Fibroblast of lung (primary cell): ENCODE measurements around the gene HLA-DQA2. TPM values are rescaled to one million over a fixed set of nuclear protein-coding genes. Genes with fewer than 3 reads are reported as not detected.

Source experiments
- DNase-seq, 2 donors: peaks; one replicate each; pipeline versions ENCODE4 v3.0.0 to v3.0.0-alpha.2; 2010; ENCODE audit warnings: low read depth in 2 of 2
- H2AFZ ChIP-seq: 2 replicates; pipeline ENCODE4 v1.5.1; 2012; ENCODE audit warnings: low read length, control low read depth, inconsistent platforms
- H3K27ac ChIP-seq: 2 replicates; pipeline ENCODE4 v1.5.1; 2011; ENCODE audit warnings: low read length, control low read depth; ENCODE audit not compliant: insufficient read depth
- H3K27me3 ChIP-seq: 2 replicates; pipeline ENCODE4 v1.5.1; 2011; ENCODE audit warnings: mild to moderate bottlenecking, low read length; ENCODE audit not compliant: control insufficient read depth, insufficient read depth
- H3K36me3 ChIP-seq: 2 replicates; pipeline ENCODE4 v1.5.1; 2011; ENCODE audit warnings: low read length; ENCODE audit not compliant: control insufficient read depth, insufficient read depth
- H3K4me1 ChIP-seq: 2 replicates; pipeline ENCODE4 v1.5.1; 2011; ENCODE audit warnings: low read length; ENCODE audit not compliant: control insufficient read depth, insufficient read depth; ENCODE audit errors: extremely low read depth
- H3K4me2 ChIP-seq: 2 replicates; pipeline ENCODE4 v1.5.1; 2011; ENCODE audit warnings: low read length, control low read depth; ENCODE audit not compliant: insufficient read depth; ENCODE audit errors: extremely low read depth
- H3K4me3 ChIP-seq, 4 experiments: fragments of 200-600 bp in 1 of 4; sonication (generic) in 1 of 4; replicated peaks in 1 of 4; 2 replicates each; pipeline ENCODE4 v1.5.1; 2011 to 2016; ENCODE audit warnings: low read length in 4 of 4, low read depth in 3 of 4, mild to moderate bottlenecking in 3 of 4, control low read depth in 2 of 4, inconsistent platforms in 1 of 4, mixed read lengths in 1 of 4; ENCODE audit not compliant: insufficient read depth in 1 of 4; ENCODE audit errors: control extremely low read depth in 1 of 4
- H3K79me2 ChIP-seq: 2 replicates; pipeline ENCODE4 v1.5.1; 2012; ENCODE audit warnings: mild to moderate bottlenecking, low read length, inconsistent platforms; ENCODE audit not compliant: control insufficient read depth, insufficient read depth
- H3K9ac ChIP-seq: 2 replicates; pipeline ENCODE4 v1.5.1; 2011; ENCODE audit warnings: mild to moderate bottlenecking, low read length, control low read depth; ENCODE audit not compliant: insufficient read depth
- H3K9me3 ChIP-seq: 2 replicates; pipeline ENCODE4 v1.5.1; 2012; ENCODE audit warnings: low read depth, low read length; ENCODE audit not compliant: control insufficient read depth, insufficient read depth
- H4K20me1 ChIP-seq: 2 replicates; pipeline ENCODE4 v1.5.1; 2011; ENCODE audit warnings: low read length; ENCODE audit not compliant: control insufficient read depth, insufficient read depth; ENCODE audit errors: extremely low read depth
- EZH2 ChIP-seq: IDR thresholded peaks from 2 replicates; pipeline ENCODE4 v1.5.1; 2012; ENCODE audit warnings: low read length, control low read depth, mild to moderate bottlenecking; ENCODE audit errors: missing control alignments
- polyA minus RNA-seq: library from RNA; depleted of rRNA, polyadenylated mRNA; stranded (reverse); fragments of >200 nt; gene quantifications from 2 replicates; pipeline ENCODE4 v1.2.3, GENCODE V29; 2011; ENCODE audit warnings: low replicate concordance
- polyA plus RNA-seq, 2 donors: library from polyadenylated mRNA; depleted of rRNA in 1 of 2; stranded (reverse) in 1 of 2; unstranded in 1 of 2; fragments of >200 nt; gene quantifications; 2 replicates each; pipeline ENCODE4 v1.2.1, GENCODE V29; 2011 to 2012; ENCODE audit warnings: missing spikeins in 1 of 2
- total RNA-seq: library from RNA; depleted of rRNA; stranded (reverse); fragments of >200 nt; gene quantifications from 2 replicates; pipeline ENCODE4 v1.2.1, GENCODE V29; 2014
- TF ChIP-seq, protein P1 (sequence below), 2 donors: IDR thresholded peaks in 1 of 2; conservative IDR thresholded peaks in 1 of 2; 1 replicate in 1 of 2; 2 replicates in 1 of 2; pipeline ENCODE4 v1.5.1; 2011 to 2012; ENCODE audit warnings: low read length in 2 of 2, control low read depth in 1 of 2, inconsistent platforms in 1 of 2, low read depth in 1 of 2, mild to moderate bottlenecking in 1 of 2

HLA-DQA2 gene
- total RNA-seq (not detected in 2 replicates), polyA plus RNA-seq (not detected in 2 replicates), polyA minus RNA-seq (not detected in 2 replicates)
- not detected in 2 replicates for polyA plus RNA-seq (2012)

DNA sequence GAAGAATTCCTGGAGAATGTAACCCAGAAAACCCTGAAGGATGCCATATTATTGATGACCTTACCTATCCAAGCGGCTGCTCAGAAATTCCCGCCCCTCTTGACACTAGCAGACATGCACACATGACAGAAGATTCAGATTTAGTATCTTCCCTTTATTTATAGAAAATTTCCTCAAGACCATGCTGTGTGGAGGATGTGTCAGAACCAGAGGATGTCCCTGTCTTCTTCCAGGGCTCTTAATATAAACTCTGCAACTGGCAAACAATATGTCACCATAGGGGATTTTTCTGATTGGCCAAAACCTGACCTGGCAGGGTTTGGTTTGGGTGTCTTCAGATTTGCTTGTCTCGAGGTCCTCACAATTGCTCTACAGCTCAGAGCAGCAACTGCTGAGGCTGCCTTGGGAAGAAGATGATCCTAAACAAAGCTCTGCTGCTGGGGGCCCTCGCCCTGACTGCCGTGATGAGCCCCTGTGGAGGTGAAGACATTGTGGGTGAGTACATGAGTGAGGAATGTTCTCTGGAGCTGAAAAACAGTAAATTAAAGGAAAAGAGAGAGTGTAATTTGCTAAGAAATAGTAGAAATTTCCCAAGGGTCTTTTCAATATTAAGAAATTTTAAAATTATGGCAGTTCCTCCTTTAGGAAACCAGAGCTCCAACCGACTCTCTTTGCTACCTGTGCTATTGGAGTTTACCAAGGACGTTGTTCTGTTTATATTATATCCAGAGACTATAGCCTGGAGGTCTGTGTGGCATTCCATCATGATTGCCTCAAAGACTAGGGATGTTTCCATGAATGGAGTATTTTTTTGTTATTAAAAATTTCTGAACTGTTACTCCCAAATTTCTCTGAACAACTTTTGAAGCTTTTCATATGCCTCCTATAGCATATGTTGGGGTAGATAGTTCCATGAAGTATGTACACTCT is at the start of gene HLA-DQA2:
Gene HLA-DQA2 (plus strand): TSS at position 361 of the 930 bp plus-strand sequence. CDS start 53 bp downstream, at position 414.
- Histone ChIP-seq H3K27ac (no peak within 1 kb of the TSS), H3K4me1 (no peaks in the 10 kb centered on the region), H2AFZ (no peak within 1 kb of the TSS), H3K9ac (no peak within 1 kb of the TSS), H3K79me2 (no peaks in the 10 kb centered on the region), H3K9me3 (no peaks in the 10 kb centered on the region), H3K36me3 (no peaks in the 10 kb centered on the region), H3K27me3 (no peaks in the 10 kb centered on the region), H3K4me3 (no peak within 1 kb of the TSS), H3K4me2 (no peak within 1 kb of the TSS), H4K20me1 (no peaks in the 10 kb centered on the region)
- TF ChIP-seq EZH2: no peak
- TF ChIP-seq, protein P1, sequence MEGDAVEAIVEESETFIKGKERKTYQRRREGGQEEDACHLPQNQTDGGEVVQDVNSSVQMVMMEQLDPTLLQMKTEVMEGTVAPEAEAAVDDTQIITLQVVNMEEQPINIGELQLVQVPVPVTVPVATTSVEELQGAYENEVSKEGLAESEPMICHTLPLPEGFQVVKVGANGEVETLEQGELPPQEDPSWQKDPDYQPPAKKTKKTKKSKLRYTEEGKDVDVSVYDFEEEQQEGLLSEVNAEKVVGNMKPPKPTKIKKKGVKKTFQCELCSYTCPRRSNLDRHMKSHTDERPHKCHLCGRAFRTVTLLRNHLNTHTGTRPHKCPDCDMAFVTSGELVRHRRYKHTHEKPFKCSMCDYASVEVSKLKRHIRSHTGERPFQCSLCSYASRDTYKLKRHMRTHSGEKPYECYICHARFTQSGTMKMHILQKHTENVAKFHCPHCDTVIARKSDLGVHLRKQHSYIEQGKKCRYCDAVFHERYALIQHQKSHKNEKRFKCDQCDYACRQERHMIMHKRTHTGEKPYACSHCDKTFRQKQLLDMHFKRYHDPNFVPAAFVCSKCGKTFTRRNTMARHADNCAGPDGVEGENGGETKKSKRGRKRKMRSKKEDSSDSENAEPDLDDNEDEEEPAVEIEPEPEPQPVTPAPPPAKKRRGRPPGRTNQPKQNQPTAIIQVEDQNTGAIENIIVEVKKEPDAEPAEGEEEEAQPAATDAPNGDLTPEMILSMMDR (conservative IDR thresholded peaks at IDR 0.05 in 1 of 2, IDR thresholded peaks at IDR 0.05 in 1 of 2; ENCODE audit: low read depth in 1 of 2, low read length in 2 of 2): no peak
- no peak for DNase-seq

DNA sequence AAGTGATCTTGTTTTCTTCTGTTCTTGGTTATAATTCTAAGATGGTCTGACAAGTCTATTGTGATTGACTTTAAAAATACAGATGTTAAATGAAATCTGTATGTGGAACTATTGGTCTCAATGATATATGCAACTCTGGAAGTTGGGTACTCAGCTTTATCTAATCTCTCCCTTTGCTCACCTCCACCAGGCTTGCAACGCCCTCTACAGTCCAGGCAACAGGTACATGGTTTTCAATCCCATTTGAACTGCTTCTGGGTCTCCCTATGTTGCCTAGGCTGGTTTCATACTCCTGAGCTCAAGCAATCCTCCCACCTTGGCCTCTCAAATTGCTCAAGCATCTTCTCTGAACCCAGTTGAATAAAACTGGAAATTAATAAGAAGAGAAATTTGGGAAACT is 49.2 kb upstream of the HLA-DQA2 start:
- Histone ChIP-seq H4K20me1 (no peaks in the 10 kb centered on the region), H3K4me1 (no peaks in the 10 kb centered on the region), H3K79me2 (no peaks in the 10 kb centered on the region), H3K27me3 (no peaks in the 10 kb centered on the region), H3K9me3 (no peaks in the 10 kb centered on the region), H2AFZ (no peak overlapping the region), H3K27ac (no peak overlapping the region), H3K4me2 (no peak overlapping the region), H3K36me3 (no peaks in the 10 kb centered on the region), H3K4me3 (no peak overlapping the region), H3K9ac (no peak overlapping the region)
- DNase-seq: no peak
- TF ChIP-seq EZH2: no peak
- TF ChIP-seq, protein P1 (conservative IDR thresholded peaks at IDR 0.05 in 1 of 2, IDR thresholded peaks at IDR 0.05 in 1 of 2; ENCODE audit: low read depth in 1 of 2, low read length in 2 of 2): no peak

DNA sequence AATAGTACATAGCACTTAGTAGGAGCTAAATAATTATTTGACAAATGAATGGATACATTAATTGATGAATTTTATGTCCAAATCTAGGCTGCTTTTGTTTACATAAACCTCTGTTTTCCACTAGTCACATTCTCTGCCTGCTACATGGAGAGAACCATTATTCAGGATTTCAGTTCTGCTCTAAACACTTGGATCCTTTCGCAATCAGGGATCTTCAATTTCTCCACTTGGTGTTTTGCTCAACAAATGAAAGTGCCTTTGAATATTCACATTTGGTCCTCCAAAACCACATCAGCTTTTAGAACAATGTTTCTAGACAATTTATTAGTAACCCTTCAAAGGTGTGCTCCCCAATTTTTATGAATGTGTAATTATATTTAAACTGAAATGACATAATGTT is 44.2 kb upstream of the HLA-DQA2 start:
- H3K4me2 ChIP-seq: no peak overlapping the region
- H3K79me2 ChIP-seq: no peaks in the 10 kb centered on the region
- H3K27ac ChIP-seq: no peak overlapping the region
- no peaks in the 10 kb centered on the region for H4K20me1 ChIP-seq
- TF ChIP-seq, protein P1 (conservative IDR thresholded peaks at IDR 0.05 in 1 of 2, IDR thresholded peaks at IDR 0.05 in 1 of 2; ENCODE audit: low read depth in 1 of 2, low read length in 2 of 2): no peak
- TF ChIP-seq EZH2: no peak
- DNase-seq: no peak
- no peak overlapping the region for H2AFZ ChIP-seq
- no peaks in the 10 kb centered on the region for H3K27me3 ChIP-seq
- no peaks in the 10 kb centered on the region for H3K4me1 ChIP-seq
- no peak overlapping the region for H3K4me3 ChIP-seq
- H3K36me3 ChIP-seq: no peaks in the 10 kb centered on the region
- no peaks in the 10 kb centered on the region for H3K9me3 ChIP-seq
- no peak overlapping the region for H3K9ac ChIP-seq
